ENCODE data around the gene PIANP.

- TF ChIP-seq CTCF (IDR thresholded peaks at IDR 0.05) = no peak
- TF ChIP-seq POLR2A (IDR thresholded peaks at IDR 0.05; ENCODE audit: low read depth) = no peak
- no peak for TF ChIP-seq EP300 (IDR thresholded peaks at IDR 0.05)
- TF ChIP-seq POLR2AphosphoS5 (IDR thresholded peaks at IDR 0.05) = no peak
Observed at GRCh38 chr12:6698352-6699046, 2.1 kb downstream of the PIANP start.
